Muscle layer of colon (tissue), 2 donors: ENCODE measurements around the gene TNFRSF19.
A peak's percentile ranks its signal among the peaks of the same experiment; 100 is the strongest.

Experiments
- H3K27ac ChIP-seq: one replicate; pipeline ENCODE4 v1.7.0; 2013; ENCODE audit warnings: low read depth, mild to moderate bottlenecking, low read length, moderate library complexity
- H3K27me3 ChIP-seq, 2 donors: one replicate each; pipeline ENCODE4 v1.7.0; 2013; ENCODE audit warnings: low read length in 2 of 2, mild to moderate bottlenecking in 2 of 2; ENCODE audit not compliant: insufficient read depth in 2 of 2, control insufficient read depth in 1 of 2
- H3K36me3 ChIP-seq: one replicate; pipeline ENCODE4 v1.7.0; 2013; ENCODE audit warnings: mild to moderate bottlenecking, low read length; ENCODE audit not compliant: insufficient read depth
- H3K4me1 ChIP-seq: one replicate; pipeline ENCODE4 v1.7.0; 2013; ENCODE audit warnings: mild to moderate bottlenecking, low read length; ENCODE audit not compliant: insufficient read depth
- H3K4me3 ChIP-seq, 2 donors: one replicate each; pipeline ENCODE4 v1.7.0; 2013; ENCODE audit warnings: low read length in 2 of 2, low read depth in 1 of 2, mild to moderate bottlenecking in 1 of 2, moderate library complexity in 1 of 2
- H3K9ac ChIP-seq: one replicate; pipeline ENCODE4 v1.7.0; 2013; ENCODE audit warnings: low read length
- H3K9me3 ChIP-seq: one replicate; pipeline ENCODE4 v1.7.0; 2013; ENCODE audit warnings: mild to moderate bottlenecking, low read length
- donor health status: abdominal sarcoma.
- donor health status: Adenocarcinoma of cecum.

The TNFRSF19 gene

GRCh38 chr13:23571431-23571830, 1.2 kb downstream of the TNFRSF19 start:
- Histone ChIP-seq H3K4me1 (no peaks in the 10 kb centered on the region), H3K36me3 (no peaks in the 10 kb centered on the region), H3K27ac (no peak overlapping the region), H3K4me3 (no peak overlapping the region), H3K9me3 (no peaks in the 10 kb centered on the region), H3K9ac (no peak overlapping the region), H3K27me3 (peaks cover 6 to 8% of the 10 kb centered on the region in 2 donors)

DNA sequence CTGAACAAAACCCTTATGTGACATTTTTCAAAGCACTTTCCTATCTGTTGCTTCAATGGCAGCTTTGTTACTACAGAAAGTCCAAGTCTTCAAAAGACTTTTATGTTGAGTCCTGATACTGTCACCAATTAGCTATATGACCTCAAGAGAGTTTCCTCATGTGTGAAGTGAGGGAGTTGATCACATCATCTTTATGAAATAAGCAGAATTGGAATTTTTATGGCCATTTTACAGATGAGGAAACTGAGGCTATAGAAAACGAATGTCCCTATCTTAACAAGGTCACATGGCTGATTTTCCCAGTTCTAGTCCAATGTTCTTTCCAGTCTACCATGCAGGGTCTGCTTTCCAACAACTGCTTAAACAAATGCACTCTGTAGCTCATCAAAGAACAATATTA, 2.6 kb downstream of the TNFRSF19 start:
- H3K36me3 ChIP-seq, result no peaks in the 10 kb centered on the region
- H3K9ac ChIP-seq, result no peak overlapping the region
- H3K27ac ChIP-seq, result no peak overlapping the region
- no peaks in the 10 kb centered on the region for H3K4me1 ChIP-seq
- no peak overlapping the region for H3K4me3 ChIP-seq
- H3K9me3 ChIP-seq, result no peaks in the 10 kb centered on the region
- peaks cover 6 to 8% of the 10 kb centered on the region in 2 donors for H3K27me3 ChIP-seq

DNA sequence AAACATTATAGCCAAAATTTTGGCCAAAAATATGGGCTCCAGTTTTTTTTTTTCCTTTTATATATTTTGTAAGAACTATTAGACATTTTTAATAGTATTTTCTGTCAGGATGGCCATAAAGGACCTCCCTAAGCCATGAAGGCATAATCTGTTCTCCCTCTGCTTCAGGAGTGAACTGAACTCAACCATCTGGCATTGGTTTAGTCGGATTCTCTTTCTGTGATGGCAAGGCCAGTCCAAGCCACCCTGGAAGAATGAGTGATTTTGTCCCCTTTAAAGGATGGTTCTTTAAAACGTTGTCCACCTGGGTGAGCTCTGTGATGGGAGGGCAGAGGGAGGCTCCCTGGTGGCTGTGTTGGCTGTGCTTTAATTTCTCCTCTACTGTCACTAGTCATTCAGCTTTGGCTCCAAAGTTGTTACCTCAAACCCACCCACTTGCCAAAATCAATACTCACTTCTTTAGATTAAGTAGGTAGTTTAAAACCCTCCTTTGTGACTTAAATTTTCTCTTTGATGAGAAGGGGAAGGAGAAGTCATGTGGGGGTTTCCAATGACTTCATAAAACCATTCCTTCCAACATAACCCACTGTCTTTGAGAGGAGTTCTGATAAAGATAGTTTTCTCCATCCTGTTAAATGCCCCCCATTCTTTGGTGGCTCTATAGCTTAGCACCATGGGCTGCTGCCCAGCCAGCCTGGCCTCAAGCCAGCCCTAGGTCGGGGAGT, 4.4 kb downstream of the TNFRSF19 start:
- no peak overlapping the region for H3K9ac ChIP-seq
- no peak overlapping the region for H3K4me3 ChIP-seq
- peaks cover 6 to 13% of the 10 kb centered on the region in 2 donors for H3K27me3 ChIP-seq
- H3K4me1 ChIP-seq, result no peaks in the 10 kb centered on the region
- H3K36me3 ChIP-seq, result no peaks in the 10 kb centered on the region
- no peak overlapping the region for H3K27ac ChIP-seq
- H3K9me3 ChIP-seq, result no peaks in the 10 kb centered on the region

GRCh38 chr13:23575632-23576031, 5.4 kb downstream of the TNFRSF19 start:
- no peaks in the 10 kb centered on the region for H3K9me3 ChIP-seq
- H3K27ac ChIP-seq, result no peak overlapping the region
- no peak overlapping the region for H3K4me3 ChIP-seq
- no peak overlapping the region for H3K9ac ChIP-seq
- no peaks in the 10 kb centered on the region for H3K36me3 ChIP-seq
- H3K27me3 ChIP-seq, result peaks cover 4 to 16% of the 10 kb centered on the region in 2 donors
- peaks cover 6% of the 10 kb centered on the region for H3K4me1 ChIP-seq

- Histone ChIP-seq H3K4me1 (peaks cover 6% of the 10 kb centered on the region), H3K36me3 (no peaks in the 10 kb centered on the region), H3K9ac (no peak overlapping the region), H3K9me3 (no peaks in the 10 kb centered on the region), H3K27me3 (peaks cover 0 to 9% of the 10 kb centered on the region in 2 donors), H3K4me3 (peak overlapping the region; percentile 65 to 66), H3K27ac (peak overlapping the region; percentile 45)
Measured at GRCh38 chr13:23578411-23579071, 8.3 kb downstream of the TNFRSF19 start.

GRCh38 chr13:23579072-23579895, 9.1 kb downstream of the TNFRSF19 start:
- peaks cover 6% of the 10 kb centered on the region for H3K4me1 ChIP-seq

DNA sequence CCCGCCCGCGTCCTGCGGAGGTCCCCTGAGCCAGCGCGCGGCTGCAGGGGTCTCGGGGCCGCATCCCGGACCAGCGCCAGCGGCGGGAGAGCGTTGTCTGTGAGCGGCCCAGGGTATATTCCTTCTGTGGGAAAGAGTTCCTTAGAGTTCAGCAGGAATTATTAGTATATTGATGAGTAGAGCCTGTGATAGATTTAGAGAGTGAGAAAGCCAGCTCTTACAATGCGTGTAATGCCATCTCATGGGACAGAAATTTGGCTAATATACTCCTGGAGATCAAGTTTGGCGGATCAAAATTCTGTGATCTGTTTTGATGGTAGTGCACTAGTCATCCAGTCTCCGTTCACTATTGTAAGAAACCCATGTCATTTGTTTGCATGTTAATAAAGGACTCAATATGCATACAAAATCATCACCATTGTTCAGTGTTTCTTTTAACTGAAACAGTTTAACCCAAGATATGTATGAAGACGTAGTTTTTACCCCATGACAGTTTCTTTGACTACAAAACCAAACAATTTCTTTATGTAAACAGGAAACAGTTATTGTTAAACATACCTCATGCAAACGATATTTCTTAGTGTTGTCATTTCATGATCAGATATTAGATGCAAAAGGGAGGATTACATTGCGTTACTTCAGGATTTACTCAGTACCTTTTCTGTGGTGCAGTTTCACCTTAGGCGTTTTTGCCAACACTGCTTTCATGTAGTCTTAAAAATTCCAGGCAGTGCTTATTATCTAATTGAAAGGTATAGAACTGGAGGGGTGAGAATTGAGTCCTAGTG, 9.9 kb downstream of the TNFRSF19 start:
- H3K9me3 ChIP-seq, result no peaks in the 10 kb centered on the region
- peaks cover 6% of the 10 kb centered on the region for H3K4me1 ChIP-seq
- H3K9ac ChIP-seq, result no peak overlapping the region
- no peaks in the 10 kb centered on the region for H3K36me3 ChIP-seq
- H3K27me3 ChIP-seq, result peaks cover 0 to 9% of the 10 kb centered on the region in 2 donors
- no peak overlapping the region for H3K27ac ChIP-seq
- H3K4me3 ChIP-seq, result peak overlapping the region; percentile 65 to 66

More at GRCh38 chr13:23579072-23579895, 9.1 kb downstream of the TNFRSF19 start:
- Histone ChIP-seq H3K27ac (peak overlapping the region; percentile 45), H3K9ac (no peak overlapping the region), H3K36me3 (no peaks in the 10 kb centered on the region), H3K9me3 (no peaks in the 10 kb centered on the region), H3K4me3 (peak overlapping the region; percentile 65 to 66), H3K27me3 (peaks cover 0 to 9% of the 10 kb centered on the region in 2 donors)

- H3K27ac ChIP-seq, result no peak overlapping the region
- no peak overlapping the region for H3K9ac ChIP-seq
- H3K27me3 ChIP-seq, result peaks cover 0 to 9% of the 10 kb centered on the region in 2 donors
- no peaks in the 10 kb centered on the region for H3K9me3 ChIP-seq
- H3K4me3 ChIP-seq, result no peak overlapping the region
- no peaks in the 10 kb centered on the region for H3K36me3 ChIP-seq
- peaks cover 6% of the 10 kb centered on the region for H3K4me1 ChIP-seq
Measured at GRCh38 chr13:23580684-23581060, 10.5 kb downstream of the TNFRSF19 start.

DNA sequence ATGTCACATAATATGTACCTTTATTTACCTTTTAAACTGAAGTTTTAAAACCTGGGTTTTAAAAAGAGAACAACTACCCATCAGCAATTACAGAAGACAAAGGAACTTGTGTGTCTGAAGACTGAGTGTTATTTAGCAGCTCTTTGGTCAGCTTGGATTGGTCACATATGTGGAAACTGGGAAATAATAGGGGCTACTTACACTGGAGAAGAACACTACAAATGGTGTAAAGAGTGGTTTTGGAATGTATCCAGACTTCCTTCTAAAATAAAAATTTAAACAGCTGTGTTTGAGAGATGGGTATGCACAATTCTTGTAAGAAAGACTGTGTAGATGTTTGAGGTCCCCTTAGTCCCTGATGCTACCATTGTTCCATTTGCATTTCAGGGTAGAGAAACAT, 13.3 kb downstream of the TNFRSF19 start:
- Histone ChIP-seq H3K4me3 (no peak overlapping the region), H3K36me3 (no peaks in the 10 kb centered on the region), H3K27ac (no peak overlapping the region), H3K27me3 (peaks cover 0 to 9% of the 10 kb centered on the region in 2 donors), H3K9me3 (no peaks in the 10 kb centered on the region), H3K4me1 (peaks cover 6% of the 10 kb centered on the region), H3K9ac (no peak overlapping the region)

DNA sequence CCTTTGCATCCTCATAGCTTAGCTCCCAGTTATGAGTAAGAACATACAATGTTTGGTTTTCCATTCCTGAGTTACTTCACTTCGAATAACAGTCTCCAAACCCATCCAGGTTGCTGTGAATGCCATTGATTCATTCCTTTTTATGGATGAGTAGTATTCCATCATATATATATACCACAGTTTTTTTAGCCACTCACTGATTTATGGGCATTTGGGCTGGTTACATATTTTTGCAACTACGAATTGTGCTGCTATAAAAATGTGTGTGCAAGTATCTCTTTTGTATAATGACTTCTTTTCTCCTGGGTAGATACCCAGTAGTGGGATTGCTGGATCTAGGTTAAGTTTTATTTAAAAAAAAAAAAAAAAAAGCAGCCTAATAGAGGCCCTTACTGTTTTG, 14.1 kb downstream of the TNFRSF19 start:
- peaks cover 6% of the 10 kb centered on the region for H3K4me1 ChIP-seq
- H3K9ac ChIP-seq, result no peak overlapping the region
- H3K36me3 ChIP-seq, result no peaks in the 10 kb centered on the region
- no peak overlapping the region for H3K27ac ChIP-seq
- H3K4me3 ChIP-seq, result no peak overlapping the region
- H3K27me3 ChIP-seq, result peaks cover 0 to 7% of the 10 kb centered on the region in 2 donors
- no peaks in the 10 kb centered on the region for H3K9me3 ChIP-seq

DNA sequence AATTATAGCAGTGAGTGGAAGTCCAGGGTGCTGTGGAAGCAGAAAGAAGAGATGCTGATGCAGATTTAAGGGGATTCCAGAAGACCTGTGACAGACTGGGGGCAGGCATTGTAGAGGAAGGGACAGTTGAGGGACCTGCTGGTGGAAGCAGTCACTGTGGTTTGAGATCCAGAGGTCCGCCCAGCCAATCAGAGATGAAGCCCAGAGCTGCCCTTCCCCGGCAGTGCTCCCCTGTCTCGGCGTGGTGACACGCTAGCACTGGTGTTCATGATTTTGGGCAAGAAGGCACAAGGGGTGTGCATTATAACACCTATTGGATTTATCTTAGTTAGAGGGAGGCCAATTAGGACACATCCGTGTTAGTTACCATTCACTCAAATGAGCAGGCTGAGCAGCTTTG, 16.1 kb downstream of the TNFRSF19 start:
- no peak overlapping the region for H3K27ac ChIP-seq
- no peak overlapping the region for H3K4me3 ChIP-seq
- no peaks in the 10 kb centered on the region for H3K27me3 ChIP-seq
- H3K9me3 ChIP-seq, result no peaks in the 10 kb centered on the region
- H3K4me1 ChIP-seq, result no peaks in the 10 kb centered on the region
- H3K36me3 ChIP-seq, result no peaks in the 10 kb centered on the region
- H3K9ac ChIP-seq, result no peak overlapping the region
